HG02678 (cell line): ENCODE results near the gene TSC22D4.
"Not testable (repeated sequence)": the region's sequence is repeated elsewhere in the genome, so short reads cannot be mapped to it uniquely, and the experiment has no call there.

Experiments
- ATAC-seq: cut with Tn5 transposase; IDR thresholded peaks from one replicate; pipeline ENCODE4 v1.9.1; 2021; ENCODE audit warnings: mild to moderate bottlenecking, moderate library complexity; ENCODE audit not compliant: unreplicated experiment

Gene TSC22D4

GRCh38 chr7:100447363-100447762 is 31.7 kb downstream of the TSC22D4 start:
- ATAC-seq: not testable (repeated sequence)

DNA sequence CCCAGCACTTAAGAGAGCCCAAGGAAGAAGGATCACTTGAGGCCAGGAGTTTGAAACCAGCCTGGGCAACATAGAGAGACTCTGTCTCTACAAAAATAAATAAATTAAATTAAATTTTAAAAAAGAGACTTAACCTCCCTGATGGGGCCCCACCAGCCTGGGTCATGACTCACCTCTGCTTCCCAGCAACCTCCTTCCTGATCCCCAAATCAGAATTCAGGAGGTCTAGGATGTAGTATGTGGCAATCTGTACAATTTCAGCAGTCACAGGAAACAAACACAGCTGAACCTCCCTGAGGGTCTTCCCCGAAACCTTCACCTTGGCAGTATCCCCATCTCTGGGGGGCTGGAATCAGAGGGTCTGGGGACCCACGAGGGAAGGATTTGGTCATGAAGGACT is 33.0 kb downstream of the TSC22D4 start:
- no peak for ATAC-seq

DNA sequence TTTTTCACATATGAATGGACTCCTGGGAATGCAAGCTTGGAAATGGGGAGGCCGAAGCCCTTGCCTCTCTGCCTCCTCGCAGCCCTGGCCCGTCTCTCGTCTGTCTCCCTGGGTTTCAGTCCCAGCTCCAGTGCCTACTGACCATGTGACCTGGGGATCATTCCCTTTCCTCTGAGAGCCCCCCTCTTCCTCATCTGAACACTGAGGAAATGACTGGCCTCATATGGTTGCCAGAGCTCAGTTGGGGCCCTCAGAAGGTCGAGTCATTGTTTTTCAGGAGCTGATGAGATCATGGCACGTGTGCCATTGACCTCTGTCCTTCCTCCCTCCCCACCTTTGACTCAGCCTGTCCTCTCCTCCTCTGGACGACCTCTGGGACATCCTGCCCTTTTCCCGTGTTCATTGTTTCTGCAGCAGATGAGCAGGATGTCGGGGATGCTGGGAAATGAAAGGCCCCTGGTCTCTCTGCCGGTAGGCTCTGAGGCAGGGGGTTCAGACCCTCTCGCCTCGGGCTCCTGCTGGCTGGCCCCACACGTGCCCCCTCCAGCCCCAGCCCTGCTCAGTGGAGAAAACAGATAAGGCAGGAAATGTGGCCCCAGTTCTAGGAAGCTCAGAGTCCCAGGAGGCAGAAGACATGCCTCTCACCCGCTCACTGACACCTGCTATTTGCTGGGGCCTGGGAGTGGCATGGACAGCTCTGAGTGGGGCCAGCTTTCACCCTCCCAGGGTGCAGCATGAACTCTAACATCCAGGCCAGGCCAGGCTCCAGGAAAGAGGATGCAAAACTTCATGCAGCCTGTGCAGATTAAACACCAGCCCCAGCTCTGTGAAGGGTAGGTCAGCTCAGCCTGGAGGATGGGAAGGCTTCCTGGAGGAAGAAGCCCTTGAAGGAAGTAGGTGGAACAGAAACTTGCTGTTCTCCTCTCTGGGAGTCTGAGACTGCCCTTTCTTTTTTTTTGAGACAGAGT is 34.4 kb downstream of the TSC22D4 start:
- no peak for ATAC-seq

DNA sequence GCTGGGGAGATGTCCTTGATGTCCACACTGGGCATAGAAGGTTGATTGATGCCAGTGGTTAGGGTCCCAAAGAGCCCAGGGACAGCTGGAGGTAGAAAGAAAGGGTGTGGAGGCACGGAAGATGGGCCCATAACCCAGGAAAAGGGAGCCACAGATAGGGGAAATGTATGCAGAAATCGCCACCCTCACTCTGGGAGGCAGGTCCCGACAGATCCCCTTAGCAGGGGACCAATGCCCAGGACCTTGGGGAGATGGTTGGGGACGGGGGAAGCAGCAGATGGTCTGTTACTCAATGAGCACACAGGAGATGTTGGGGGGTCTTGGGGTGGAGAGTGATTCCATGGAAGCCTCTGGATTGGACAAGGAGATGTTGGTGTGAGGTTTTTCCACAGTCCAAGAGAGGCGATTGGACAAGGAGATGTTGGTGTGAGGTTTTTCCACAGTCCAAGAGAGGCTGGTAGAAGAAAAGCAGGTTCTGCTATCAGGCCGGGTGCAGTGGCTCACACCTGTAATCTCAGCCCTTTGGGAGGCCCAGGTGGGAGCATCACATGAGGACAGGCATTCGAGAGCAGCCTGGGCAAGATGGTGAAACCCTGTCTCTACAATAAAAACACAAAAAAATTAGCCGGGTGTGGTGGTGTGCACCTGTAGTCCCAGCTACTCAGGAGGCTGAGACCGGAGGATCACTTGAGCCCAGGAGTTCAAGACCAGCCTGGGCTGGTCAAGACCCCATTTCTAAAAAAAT is 35.7 kb downstream of the TSC22D4 start:
- no peak for ATAC-seq

- no peak for ATAC-seq
These were observed 37.1 kb downstream of the TSC22D4 start for GRCh38 chr7:100441641-100442535.

DNA sequence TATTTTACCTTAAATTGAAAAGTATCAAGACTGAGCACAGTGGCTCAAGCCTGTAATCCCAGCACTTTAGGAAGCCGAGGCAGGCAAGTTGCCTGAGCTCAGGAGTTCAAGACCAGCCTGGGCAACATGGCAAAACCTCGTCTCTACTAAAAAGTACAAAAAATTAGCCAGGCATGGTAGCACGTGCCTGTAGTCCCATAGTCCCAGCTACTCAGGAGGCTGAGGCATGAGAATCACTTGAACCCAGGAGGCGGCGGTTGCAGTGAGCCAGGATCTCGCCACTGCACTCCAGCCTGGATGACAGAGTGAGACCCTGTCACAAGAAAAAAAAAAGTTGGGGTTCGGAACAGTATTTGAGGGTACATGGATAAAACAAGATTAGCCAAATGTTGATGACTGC is 39.8 kb downstream of the TSC22D4 start:
- not testable (repeated sequence) for ATAC-seq

GRCh38 chr7:100438731-100439130 is 40.3 kb downstream of the TSC22D4 start:
- not testable (repeated sequence) for ATAC-seq

GRCh38 chr7:100438172-100438571 is 40.8 kb downstream of the TSC22D4 start:
- no peak for ATAC-seq

GRCh38 chr7:100437150-100438100 is 41.6 kb downstream of the TSC22D4 start:
- ATAC-seq: no peak

GRCh38 chr7:100435401-100436304 is 43.4 kb downstream of the TSC22D4 start:
- ATAC-seq: peak; percentile 29

GRCh38 chr7:100434297-100435144 is 44.5 kb downstream of the TSC22D4 start:
- no peak for ATAC-seq

DNA sequence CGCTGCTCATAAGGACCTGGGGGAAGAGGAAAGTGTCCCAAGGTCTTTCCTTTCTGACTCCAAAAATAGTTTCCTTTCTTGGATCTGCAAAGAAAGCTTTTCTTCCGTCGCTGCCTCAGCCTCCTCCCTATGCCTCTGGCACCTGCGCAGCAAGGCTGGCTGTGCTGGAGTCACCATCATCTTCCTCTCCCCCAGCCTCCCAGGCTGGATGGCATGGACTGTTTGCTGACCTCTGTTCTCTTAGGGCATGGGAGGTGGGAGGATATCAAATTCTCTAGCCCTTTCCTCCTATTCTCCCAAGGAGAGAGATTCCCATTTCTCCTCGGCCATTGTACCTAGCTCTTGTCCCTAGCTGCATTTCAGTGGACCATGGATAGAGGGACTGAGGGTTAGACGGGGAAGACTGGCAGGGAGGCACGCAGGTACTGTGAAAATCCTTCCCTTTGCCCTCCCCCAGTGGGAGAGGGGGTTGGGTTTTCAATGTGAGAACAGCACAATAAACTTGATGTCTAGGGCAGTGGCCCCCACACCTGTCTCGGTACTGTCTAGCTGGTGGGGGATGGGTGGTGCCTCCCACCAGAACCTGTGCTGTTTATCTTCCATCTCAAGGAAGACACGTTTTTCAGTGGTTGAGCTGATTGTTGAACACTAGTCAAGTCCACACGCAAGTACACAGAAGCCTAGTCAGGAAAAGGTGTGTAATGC is 45.3 kb downstream of the TSC22D4 start:
- no peak for ATAC-seq

DNA sequence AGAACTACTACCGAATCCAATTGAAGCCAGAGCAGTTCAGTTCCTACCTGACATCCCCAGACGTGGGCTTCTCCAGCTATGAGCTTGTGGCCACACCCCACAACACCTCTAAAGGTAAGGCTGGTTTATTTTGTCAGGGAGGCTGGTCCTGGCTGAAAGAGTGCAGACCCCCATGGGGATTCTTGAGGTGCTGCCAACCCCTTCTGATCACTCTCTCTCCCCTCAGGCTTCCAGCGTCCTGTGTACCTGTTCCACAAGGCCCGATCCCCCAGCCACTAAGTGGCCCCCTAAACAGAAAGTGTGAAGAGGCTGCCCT is 45.8 kb downstream of the TSC22D4 start:
- no peak for ATAC-seq

DNA sequence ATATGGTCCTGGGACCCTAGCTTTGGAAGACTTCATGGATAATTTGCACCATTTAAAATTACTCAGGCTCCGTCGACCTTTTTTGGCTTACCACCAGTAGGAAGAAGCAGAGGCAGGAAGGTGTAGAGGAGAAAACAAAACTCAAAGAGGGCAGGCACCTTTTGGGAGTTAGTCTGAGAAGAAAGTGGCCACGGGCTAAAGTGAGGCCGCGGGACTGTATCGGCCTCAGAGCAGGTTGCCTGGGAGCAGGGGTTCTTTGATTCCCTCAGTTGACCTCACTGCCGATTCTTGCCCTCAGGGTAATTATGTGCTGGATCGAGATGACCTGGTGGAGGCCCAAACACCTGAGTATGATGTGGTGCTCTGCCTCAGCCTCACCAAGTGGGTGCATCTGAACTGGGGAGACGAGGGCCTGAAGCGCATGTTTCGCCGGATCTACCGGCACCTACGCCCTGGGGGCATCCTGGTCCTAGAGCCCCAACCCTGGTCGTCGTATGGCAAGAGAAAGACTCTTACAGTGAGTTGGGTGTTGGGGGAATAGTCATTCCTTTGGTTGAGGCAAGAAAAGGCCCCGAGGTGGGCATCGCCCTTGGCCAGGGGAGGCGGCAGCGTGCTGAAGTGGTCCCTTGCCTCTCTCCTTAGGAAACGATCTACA is 46.3 kb downstream of the TSC22D4 start:
- no peak for ATAC-seq

GRCh38 chr7:100432053-100432452 is 47.0 kb downstream of the TSC22D4 start:
- no peak for ATAC-seq

GRCh38 chr7:100431286-100431735 is 47.7 kb downstream of the TSC22D4 start:
- ATAC-seq: no peak
